Measurements from ENCODE around the gene GNPTG.

The GNPTG gene

DNA sequence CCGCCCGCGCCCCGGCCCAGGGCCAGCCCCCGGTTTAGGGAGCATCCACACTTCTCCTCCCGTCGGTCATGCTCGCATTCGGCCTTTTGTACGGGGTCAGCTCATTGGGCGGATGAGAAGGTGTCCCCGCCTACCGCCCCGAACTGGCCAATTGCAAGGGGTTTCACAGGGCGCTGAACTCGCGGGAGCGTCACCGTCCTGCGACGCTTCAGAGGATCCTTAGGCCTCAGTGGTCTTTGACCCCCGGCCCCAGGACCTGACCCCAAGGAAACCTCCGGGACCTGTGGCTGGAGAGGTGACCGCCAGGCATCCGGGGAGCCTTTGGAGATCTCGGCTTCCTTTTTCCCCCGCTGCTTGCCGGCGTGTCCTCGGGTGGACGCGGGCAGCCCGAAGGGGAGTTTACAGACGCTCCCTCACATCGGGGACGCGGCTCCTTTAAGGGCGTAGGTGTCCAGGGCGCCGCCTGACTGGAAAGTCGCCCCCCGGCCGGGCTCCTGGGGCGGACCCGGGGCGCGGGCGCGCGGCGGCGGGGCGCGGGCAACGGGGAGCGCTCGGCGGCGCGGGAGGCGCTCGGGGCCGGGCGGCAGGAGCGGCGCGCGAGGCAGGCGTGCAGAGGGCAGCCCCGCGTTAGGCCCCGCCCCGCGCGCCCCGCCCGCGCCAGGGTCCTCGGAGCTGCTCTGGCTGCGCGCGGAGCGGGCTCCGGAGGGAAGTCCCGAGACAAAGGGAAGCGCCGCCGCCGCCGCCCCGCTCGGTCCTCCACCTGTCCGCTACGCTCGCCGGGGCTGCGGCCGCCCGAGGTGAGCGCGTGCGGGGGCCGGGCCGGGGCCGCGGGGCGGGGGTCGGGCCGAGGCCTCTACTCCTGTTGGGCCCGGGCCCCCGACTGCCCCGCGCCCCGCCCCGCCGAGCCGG is 42.5 kb upstream of the GNPTG start, which contains the start of gene UBE2I:
Gene UBE2I, plus strand, starts transcription at position 660 of the 909 bp plus-strand sequence. CDS start 4,395 bp downstream, outside the sequence.
- TF ChIP-seq CTCF (IDR thresholded peaks at IDR 0.05; ENCODE audit: low read depth, low read length): no peak
- TF ChIP-seq POLR2A (IDR thresholded peaks at IDR 0.05; ENCODE audit: extremely low read depth, insufficient read length): peak; percentile 33
- peak; percentile 94 for DNase-seq (ENCODE audit: low read depth)
- H3K4me3 ChIP-seq (ENCODE audit: low read depth, low read length): peak within 1 kb of the TSS; percentile 97

- DNase-seq (ENCODE audit: low read depth): peak; percentile 68
- TF ChIP-seq POLR2A (IDR thresholded peaks at IDR 0.05; ENCODE audit: extremely low read depth, insufficient read length): peak; percentile 8
- TF ChIP-seq, protein P1, sequence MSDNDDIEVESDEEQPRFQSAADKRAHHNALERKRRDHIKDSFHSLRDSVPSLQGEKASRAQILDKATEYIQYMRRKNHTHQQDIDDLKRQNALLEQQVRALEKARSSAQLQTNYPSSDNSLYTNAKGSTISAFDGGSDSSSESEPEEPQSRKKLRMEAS (IDR thresholded peaks at IDR 0.05; ENCODE audit: low read depth, low read length): no peak
- peak overlapping the region; percentile 97 for H3K4me3 ChIP-seq (ENCODE audit: low read depth, low read length)
These were observed 41.6 kb upstream of the GNPTG start for GRCh38 chr16:1309888-1310831.

DNA sequence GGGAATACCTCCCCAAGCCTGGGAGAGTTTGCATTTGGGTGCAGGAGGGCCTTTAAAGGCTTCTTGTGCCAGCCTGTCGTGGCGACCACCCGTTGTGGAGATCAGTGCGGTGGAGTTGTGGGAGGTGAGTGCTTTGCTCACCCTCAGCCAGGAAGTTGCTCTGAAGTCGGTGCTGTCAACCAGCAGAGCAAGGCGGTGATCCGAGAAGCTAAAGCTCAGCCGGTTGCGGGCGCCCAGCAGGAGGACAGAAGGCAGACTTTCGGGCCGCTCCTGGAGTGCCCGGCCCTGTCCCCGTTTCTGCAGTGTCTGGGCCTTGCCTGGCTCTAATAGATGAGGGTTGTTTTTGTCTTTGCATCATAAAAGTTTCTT is 40.9 kb upstream of the GNPTG start:
- TF ChIP-seq MYC (IDR thresholded peaks at IDR 0.05; ENCODE audit: low read depth, low read length): no peak
- TF ChIP-seq, protein P1 (IDR thresholded peaks at IDR 0.05; ENCODE audit: low read depth, low read length): no peak
- no peak for TF ChIP-seq CTCF (IDR thresholded peaks at IDR 0.05; ENCODE audit: low read depth, low read length)
- no peak for TF ChIP-seq POLR2A (IDR thresholded peaks at IDR 0.05; ENCODE audit: extremely low read depth, insufficient read length)
- peak; percentile 26 for DNase-seq (ENCODE audit: low read depth)
- peak overlapping the region; percentile 97 for H3K4me3 ChIP-seq (ENCODE audit: low read depth, low read length)

GRCh38 chr16:1311212-1311737 is 40.5 kb upstream of the GNPTG start:
- peak overlapping the region; percentile 97 for H3K4me3 ChIP-seq (ENCODE audit: low read depth, low read length)
- TF ChIP-seq MYC (IDR thresholded peaks at IDR 0.05; ENCODE audit: low read depth, low read length) (no peak), POLR2A (IDR thresholded peaks at IDR 0.05; ENCODE audit: extremely low read depth, insufficient read length) (no peak), CTCF (IDR thresholded peaks at IDR 0.05; ENCODE audit: low read depth, low read length) (no peak)
- TF ChIP-seq, protein P1 (IDR thresholded peaks at IDR 0.05; ENCODE audit: low read depth, low read length): no peak
- DNase-seq (ENCODE audit: low read depth): no peak

DNA sequence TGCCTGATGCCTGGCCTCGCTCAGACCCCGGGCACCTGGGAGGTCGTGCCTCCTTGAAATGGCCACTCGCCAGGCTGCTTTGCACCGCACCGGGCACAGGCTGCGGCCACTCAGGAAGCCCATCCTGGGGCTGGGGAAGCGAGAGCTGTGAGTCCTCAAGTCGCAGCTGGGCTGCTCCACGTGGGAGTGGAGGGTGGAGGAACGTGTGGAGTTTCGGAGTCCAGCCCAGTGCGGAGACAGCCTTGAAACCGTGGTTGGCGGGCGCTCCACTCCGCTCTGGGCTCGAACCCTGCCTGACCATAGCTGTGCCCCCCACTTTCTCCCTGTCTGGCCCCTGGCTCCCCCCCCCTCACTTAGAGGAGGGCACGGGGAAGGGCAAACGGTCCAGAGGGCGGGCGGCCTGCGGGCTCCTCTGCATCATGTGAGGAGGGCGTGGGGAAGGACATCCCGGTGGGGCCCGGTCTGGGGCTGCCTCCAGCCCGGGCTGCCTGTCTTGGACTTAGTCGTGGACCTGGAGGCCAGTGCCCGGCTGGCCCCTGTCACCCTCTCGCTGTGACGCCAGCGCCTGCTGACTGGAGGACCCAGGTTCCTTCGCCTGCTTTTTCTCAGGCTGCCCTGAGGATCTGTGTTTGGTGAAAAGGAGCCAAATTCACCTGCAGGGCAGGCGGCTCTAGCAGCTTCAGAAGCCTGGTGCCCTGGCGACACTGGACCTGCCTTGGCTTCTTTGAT is 39.8 kb upstream of the GNPTG start:
- no peak for TF ChIP-seq CTCF (IDR thresholded peaks at IDR 0.05; ENCODE audit: low read depth, low read length)
- no peak for TF ChIP-seq POLR2A (IDR thresholded peaks at IDR 0.05; ENCODE audit: extremely low read depth, insufficient read length)
- no peak for TF ChIP-seq MYC (IDR thresholded peaks at IDR 0.05; ENCODE audit: low read depth, low read length)
- TF ChIP-seq, protein P1 (IDR thresholded peaks at IDR 0.05; ENCODE audit: low read depth, low read length): no peak
- DNase-seq (ENCODE audit: low read depth): no peak
- no peak overlapping the region for H3K4me3 ChIP-seq (ENCODE audit: low read depth, low read length)
